Mucosa of stomach (tissue), 1 donor: ENCODE results near the gene ZBTB12.
A peak's percentile ranks its signal among the peaks of the same experiment; 100 is the strongest.

ENCODE experiments used
- H3K27me3 ChIP-seq: one replicate; pipeline ENCODE4 v1.7.0; 2013; ENCODE audit warnings: mild to moderate bottlenecking, low read length; ENCODE audit not compliant: control insufficient read depth, insufficient read depth
- H3K36me3 ChIP-seq: one replicate; pipeline ENCODE4 v1.7.0; 2013; ENCODE audit warnings: low read length; ENCODE audit not compliant: control insufficient read depth, insufficient read depth
- H3K4me1 ChIP-seq: one replicate; pipeline ENCODE4 v1.7.0; 2013; ENCODE audit warnings: mild to moderate bottlenecking, low read length; ENCODE audit not compliant: control insufficient read depth, insufficient read depth
- H3K4me3 ChIP-seq: one replicate; pipeline ENCODE4 v1.7.0; 2013; ENCODE audit warnings: low read length
- H3K9ac ChIP-seq: one replicate; pipeline ENCODE4 v1.7.0; 2013; ENCODE audit warnings: mild to moderate bottlenecking, low read length, moderate library complexity
- H3K9me3 ChIP-seq: one replicate; pipeline ENCODE4 v1.7.0; 2013; ENCODE audit warnings: mild to moderate bottlenecking, low read length, moderate library complexity; ENCODE audit not compliant: control insufficient read depth
- donor health status: Pancreatic carcinoma.

Gene ZBTB12, protein sequence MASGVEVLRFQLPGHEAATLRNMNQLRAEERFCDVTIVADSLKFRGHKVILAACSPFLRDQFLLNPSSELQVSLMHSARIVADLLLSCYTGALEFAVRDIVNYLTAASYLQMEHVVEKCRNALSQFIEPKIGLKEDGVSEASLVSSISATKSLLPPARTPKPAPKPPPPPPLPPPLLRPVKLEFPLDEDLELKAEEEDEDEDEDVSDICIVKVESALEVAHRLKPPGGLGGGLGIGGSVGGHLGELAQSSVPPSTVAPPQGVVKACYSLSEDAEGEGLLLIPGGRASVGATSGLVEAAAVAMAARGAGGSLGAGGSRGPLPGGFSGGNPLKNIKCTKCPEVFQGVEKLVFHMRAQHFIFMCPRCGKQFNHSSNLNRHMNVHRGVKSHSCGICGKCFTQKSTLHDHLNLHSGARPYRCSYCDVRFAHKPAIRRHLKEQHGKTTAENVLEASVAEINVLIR

DNA sequence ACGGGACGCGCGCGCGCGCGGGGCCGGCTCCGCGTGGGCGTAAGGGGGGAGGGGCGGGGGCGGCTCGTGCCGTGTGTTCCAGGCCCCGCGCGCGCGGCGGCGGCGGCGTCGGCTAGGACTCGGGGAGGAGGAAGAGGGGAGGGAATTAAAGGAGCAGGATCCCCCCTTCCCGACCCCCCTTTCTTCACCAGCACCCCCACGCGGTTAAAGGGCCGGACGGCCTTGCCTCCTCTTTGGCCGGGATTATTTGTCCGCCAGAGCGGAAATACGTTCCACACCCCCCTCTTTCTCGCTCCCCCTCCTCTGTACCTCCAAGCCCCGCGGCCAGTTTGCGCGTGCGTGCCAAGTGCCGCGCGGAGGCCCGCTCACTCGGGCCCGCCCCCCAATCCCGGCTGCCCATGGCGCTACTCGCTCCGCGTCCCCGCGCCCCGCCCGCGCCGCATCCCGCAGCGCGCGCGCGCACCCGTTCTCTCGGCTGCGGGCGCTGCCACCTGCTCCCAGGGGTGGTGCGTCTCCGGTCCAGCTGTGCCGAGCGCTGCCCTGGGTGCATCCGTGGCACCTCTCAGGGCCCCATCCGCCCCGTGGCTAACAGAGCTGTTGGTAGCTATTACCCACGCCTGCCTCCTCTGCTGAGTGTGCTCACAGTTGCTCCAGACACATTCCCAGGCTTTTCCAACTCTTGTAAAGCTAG lies at the start of gene ZBTB12:
Gene ZBTB12 (minus strand): TSS at position 134 of the 691 bp plus-strand sequence. CDS start 781 bp downstream, outside the sequence.
- Histone ChIP-seq H3K36me3 (no peaks in the 10 kb centered on the region), H3K9me3 (no peaks in the 10 kb centered on the region), H3K4me3 (peak within 1 kb of the TSS; percentile 11), H3K4me1 (peaks cover 6% of the 10 kb centered on the region), H3K27me3 (no peaks in the 10 kb centered on the region), H3K9ac (peak within 1 kb of the TSS; percentile 78)

DNA sequence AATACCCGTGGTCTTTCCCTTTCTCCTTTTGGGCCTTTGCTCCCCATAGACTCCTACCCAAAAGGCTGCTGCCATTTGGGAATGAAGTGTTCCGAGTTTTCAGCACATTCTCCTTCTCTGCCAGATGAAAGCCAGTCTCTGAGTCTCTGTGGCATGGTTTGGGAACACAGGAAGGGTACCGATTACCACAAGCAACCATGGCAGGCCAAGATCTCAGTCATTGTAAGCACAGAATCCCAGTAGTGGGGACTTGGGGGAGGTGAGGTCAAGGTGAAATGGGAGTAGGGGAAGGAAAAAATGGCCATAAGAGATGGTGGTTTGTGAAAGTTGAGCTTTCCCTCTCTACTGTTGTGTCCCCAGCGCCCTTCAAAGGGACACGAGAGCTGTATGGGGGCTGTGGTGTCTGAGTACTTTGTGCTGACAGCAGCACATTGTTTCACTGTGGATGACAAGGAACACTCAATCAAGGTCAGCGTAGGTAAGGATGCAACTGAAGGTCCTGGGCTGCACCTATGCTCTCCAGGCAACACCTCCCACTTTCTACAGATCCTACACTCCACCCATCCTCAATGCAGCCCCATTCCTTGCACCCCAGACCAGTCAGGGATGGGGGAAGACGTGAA lies 48.2 kb upstream of the ZBTB12 start:
- Histone ChIP-seq H3K4me1 (peaks cover 14% of the 10 kb centered on the region), H3K4me3 (no peak overlapping the region), H3K27me3 (no peaks in the 10 kb centered on the region), H3K9ac (no peak overlapping the region), H3K36me3 (no peaks in the 10 kb centered on the region), H3K9me3 (no peaks in the 10 kb centered on the region)

DNA sequence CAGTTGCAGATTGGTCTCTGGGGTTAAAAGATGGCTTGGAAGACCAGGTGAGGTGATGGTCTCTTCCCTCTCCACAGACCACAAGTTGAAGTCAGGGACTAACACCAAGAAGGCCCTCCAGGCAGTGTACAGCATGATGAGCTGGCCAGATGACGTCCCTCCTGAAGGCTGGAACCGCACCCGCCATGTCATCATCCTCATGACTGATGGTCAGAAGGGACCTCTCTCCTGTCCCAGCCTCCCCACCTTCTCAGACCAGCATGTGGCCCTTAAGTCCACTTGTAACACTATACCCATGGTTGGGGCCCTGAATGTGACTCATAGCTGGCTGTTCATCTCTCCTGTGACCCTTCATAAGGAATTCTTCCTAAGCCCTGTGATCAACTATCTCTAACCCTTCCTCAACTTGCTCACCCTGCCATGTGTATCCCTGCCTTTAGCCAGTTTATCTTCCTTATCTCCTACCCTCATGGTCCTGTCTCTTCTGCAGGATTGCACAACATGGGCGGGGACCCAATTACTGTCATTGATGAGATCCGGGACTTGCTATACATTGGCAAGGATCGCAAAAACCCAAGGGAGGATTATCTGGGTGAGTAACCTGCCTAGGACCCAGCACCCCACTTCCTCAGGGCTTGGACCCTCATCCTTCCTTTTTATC lies 47.0 kb upstream of the ZBTB12 start:
- H3K27me3 ChIP-seq, result no peaks in the 10 kb centered on the region
- peaks cover 21% of the 10 kb centered on the region for H3K4me1 ChIP-seq
- H3K4me3 ChIP-seq, result no peak overlapping the region
- H3K9ac ChIP-seq, result no peak overlapping the region
- no peaks in the 10 kb centered on the region for H3K36me3 ChIP-seq
- no peaks in the 10 kb centered on the region for H3K9me3 ChIP-seq

DNA sequence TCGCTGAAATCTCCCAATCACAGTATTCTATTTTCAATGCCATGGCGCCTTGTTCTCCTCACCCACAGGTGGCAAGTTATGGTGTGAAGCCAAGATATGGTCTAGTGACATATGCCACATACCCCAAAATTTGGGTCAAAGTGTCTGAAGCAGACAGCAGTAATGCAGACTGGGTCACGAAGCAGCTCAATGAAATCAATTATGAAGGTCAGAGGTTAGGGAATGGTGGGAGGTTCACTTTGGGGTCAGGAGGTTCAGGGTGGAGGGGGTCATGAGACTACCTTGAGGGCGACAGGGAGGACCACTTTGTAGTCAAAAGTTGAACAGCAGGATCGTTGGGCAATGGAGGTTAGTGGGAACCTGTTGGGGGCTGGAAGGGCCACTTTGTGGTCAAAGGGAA lies 46.4 kb upstream of the ZBTB12 start:
- peaks cover 21% of the 10 kb centered on the region for H3K4me1 ChIP-seq
- no peak overlapping the region for H3K4me3 ChIP-seq
- H3K36me3 ChIP-seq, result no peaks in the 10 kb centered on the region
- no peak overlapping the region for H3K9ac ChIP-seq
- no peaks in the 10 kb centered on the region for H3K27me3 ChIP-seq
- no peaks in the 10 kb centered on the region for H3K9me3 ChIP-seq

DNA sequence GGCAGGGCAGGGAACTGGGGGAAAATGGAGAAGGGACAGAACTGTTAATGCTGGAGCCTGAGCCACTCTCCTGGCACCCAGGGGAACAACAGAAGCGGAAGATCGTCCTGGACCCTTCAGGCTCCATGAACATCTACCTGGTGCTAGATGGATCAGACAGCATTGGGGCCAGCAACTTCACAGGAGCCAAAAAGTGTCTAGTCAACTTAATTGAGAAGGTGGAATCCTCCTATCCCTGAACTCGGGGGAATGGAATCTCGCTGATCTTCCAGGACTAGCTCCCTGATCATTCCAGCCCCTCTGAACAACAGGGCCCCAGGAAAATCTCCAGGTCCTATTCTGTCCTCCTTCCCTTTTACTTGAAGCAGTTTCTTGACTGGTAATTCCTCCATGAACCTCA lies 46.0 kb upstream of the ZBTB12 start:
- no peaks in the 10 kb centered on the region for H3K36me3 ChIP-seq
- H3K9ac ChIP-seq, result no peak overlapping the region

DNA sequence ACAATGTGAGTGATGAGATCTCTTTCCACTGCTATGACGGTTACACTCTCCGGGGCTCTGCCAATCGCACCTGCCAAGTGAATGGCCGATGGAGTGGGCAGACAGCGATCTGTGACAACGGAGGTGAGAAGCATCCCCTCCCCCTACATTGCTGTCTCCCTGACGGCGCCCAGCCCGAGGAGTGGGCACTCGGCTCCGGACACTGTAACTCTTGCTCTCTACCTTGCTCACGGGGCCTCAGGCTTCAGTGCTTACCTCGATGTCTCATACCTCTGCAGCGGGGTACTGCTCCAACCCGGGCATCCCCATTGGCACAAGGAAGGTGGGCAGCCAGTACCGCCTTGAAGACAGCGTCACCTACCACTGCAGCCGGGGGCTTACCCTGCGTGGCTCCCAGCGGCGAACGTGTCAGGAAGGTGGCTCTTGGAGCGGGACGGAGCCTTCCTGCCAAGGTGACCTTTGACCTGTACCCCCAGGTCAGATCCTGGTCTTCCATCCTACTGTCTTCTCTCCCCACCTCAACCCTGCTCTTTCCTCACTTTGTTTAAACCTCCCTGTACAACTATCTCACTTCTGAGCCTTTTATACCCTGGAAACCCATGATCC lies 45.3 kb upstream of the ZBTB12 start:
- Histone ChIP-seq H3K4me3 (no peak overlapping the region), H3K9ac (peak overlapping the region; percentile 67), H3K4me1 (peaks cover 21% of the 10 kb centered on the region), H3K36me3 (no peaks in the 10 kb centered on the region), H3K9me3 (no peaks in the 10 kb centered on the region), H3K27me3 (no peaks in the 10 kb centered on the region)

More for the DNA sequence above, 46.0 kb upstream of the ZBTB12 start:
- H3K4me3 ChIP-seq, result no peak overlapping the region
- peaks cover 21% of the 10 kb centered on the region for H3K4me1 ChIP-seq
- H3K9me3 ChIP-seq, result no peaks in the 10 kb centered on the region
- H3K27me3 ChIP-seq, result no peaks in the 10 kb centered on the region

DNA sequence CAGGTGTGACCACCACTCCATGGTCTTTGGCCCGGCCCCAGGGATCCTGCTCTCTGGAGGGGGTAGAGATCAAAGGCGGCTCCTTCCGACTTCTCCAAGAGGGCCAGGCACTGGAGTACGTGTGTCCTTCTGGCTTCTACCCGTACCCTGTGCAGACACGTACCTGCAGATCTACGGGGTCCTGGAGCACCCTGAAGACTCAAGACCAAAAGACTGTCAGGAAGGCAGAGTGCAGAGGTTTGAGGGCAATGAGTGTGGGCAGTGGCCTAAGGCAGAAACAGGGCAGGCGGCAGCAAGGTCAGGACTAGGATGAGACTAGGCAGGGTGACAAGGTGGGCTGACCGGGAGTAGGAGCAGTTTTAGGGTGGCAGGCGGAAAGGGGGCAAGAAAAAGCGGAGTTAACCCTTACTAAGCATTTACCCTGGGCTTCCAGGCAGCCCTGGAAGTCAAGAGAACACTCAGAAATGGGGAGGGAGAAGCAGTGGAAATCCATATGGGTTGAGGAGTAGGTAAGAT lies 44.5 kb upstream of the ZBTB12 start:
- Histone ChIP-seq H3K4me1 (peaks cover 21% of the 10 kb centered on the region), H3K36me3 (no peaks in the 10 kb centered on the region), H3K9me3 (no peaks in the 10 kb centered on the region), H3K9ac (peak overlapping the region; percentile 67), H3K4me3 (peak overlapping the region; percentile 21), H3K27me3 (no peaks in the 10 kb centered on the region)

DNA sequence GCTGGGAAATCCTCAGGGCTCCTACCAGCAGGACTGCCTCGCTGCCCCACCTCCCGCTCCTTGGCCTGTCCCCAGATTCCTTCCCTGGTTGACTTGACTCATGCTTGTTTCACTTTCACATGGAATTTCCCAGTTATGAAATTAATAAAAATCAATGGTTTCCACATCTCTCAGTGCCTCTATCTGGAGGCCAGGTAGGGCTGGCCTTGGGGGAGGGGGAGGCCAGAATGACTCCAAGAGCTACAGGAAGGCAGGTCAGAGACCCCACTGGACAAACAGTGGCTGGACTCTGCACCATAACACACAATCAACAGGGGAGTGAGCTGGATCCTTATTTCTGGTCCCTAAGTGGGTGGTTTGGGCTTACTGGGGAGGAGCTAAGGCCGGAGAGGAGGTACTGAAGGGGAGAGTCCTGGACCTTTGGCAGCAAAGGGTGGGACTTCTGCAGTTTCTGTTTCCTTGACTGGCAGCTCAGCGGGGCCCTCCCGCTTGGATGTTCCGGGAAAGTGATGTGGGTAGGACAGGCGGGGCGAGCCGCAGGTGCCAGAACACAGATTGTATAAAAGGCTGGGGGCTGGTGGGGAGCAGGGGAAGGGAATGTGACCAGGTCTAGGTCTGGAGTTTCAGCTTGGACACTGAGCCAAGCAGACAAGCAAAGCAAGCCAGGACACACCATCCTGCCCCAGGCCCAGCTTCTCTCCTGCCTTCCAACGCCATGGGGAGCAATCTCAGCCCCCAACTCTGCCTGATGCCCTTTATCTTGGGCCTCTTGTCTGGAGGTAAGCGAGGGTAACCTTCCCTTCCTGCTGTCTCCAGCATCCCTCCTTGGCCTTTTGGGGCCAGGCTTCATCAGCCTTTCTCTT lies 43.9 kb upstream of the ZBTB12 start, which contains the start of gene CFB:
Gene CFB (plus strand): TSS at position 589 of the 863 bp plus-strand sequence. CDS start 127 bp downstream, at position 716.
- Histone ChIP-seq H3K4me1 (peaks cover 21% of the 10 kb centered on the region), H3K36me3 (no peaks in the 10 kb centered on the region), H3K9me3 (no peaks in the 10 kb centered on the region), H3K4me3 (peak within 1 kb of the TSS; percentile 21), H3K9ac (peak within 1 kb of the TSS; percentile 67), H3K27me3 (no peaks in the 10 kb centered on the region)

DNA sequence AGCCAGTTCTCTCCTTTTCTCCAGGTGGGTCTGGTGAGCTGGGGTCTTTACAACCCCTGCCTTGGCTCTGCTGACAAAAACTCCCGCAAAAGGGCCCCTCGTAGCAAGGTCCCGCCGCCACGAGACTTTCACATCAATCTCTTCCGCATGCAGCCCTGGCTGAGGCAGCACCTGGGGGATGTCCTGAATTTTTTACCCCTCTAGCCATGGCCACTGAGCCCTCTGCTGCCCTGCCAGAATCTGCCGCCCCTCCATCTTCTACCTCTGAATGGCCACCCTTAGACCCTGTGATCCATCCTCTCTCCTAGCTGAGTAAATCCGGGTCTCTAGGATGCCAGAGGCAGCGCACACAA lies 43.2 kb upstream of the ZBTB12 start:
- peaks cover 21% of the 10 kb centered on the region for H3K4me1 ChIP-seq
- peak overlapping the region; percentile 67 for H3K9ac ChIP-seq
- H3K9me3 ChIP-seq, result no peaks in the 10 kb centered on the region
- H3K36me3 ChIP-seq, result no peaks in the 10 kb centered on the region
- peak overlapping the region; percentile 7 for H3K4me3 ChIP-seq
- no peaks in the 10 kb centered on the region for H3K27me3 ChIP-seq

DNA sequence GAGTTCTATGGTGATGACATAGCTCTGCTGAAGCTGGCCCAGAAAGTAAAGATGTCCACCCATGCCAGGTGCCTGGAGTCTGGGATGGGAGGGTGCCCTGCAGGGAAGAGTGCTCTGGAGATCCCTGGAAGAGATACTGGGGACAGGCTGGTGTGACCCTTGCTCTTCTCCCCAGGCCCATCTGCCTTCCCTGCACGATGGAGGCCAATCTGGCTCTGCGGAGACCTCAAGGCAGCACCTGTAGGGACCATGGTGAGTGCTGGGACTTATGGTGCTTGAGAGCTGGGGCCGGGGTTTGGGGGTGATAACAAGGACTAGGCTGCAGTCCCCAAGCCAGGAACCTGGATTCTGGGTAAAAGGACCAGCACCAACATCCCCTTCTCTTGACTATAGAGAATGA lies 41.9 kb upstream of the ZBTB12 start:
- H3K4me3 ChIP-seq, result no peak overlapping the region
- no peak overlapping the region for H3K9ac ChIP-seq
- H3K9me3 ChIP-seq, result no peaks in the 10 kb centered on the region
- H3K27me3 ChIP-seq, result no peaks in the 10 kb centered on the region
- H3K36me3 ChIP-seq, result no peaks in the 10 kb centered on the region
- peaks cover 21% of the 10 kb centered on the region for H3K4me1 ChIP-seq
